ENCODE results near the gene SAA1. TPM values are rescaled to one million over a fixed set of nuclear protein-coding genes. Genes with fewer than 3 reads are reported as not detected.
"Not testable (repeated sequence)": the region's sequence is repeated elsewhere in the genome, so short reads cannot be mapped to it uniquely, and the experiment has no call there.

SAA1 gene
- total RNA-seq, 4 donors from 2014 or later = 2.9 to 25.7 TPM; not detected in 2

DNA sequence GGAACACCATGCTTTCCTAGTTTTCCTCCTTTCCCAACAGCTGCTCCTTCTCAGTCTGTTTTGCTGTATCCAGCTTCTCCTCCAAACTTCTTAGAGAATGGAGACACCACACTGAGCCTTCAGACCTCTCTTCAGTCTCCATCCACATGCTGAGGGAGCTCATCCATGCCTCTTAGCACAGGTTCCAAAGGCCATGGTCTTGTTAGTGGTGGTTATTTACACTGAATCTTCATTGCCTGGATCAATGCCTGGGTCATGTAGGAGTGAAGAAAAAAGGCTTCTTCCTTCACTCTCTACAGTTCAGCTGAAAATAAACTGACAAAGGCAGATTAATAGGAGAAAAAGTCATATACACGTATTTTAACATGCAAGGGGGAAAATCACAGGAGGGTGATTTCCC, 26.4 kb upstream of the SAA1 start:
- no peaks in the 10 kb centered on the region for H3K9me3 ChIP-seq
- intact Hi-C loops (cut with DNase I) = loop anchor here (5.0 kb wide), 1 partner anchor 493 kb away; no protein-coding TSS in a partner anchor
- no peak overlapping the region for H3K27ac ChIP-seq
- 92% methylated on average over 1 of the region's 1 CpG for WGBS, 2 donors
- H3K4me3 ChIP-seq (replicated peaks in 1 of 3) = no peak overlapping the region
- H3K4me1 ChIP-seq = no peaks in the 10 kb centered on the region
- no peak for DNase-seq
- no peaks in the 10 kb centered on the region for H3K36me3 ChIP-seq
- H3K27me3 ChIP-seq = no peaks in the 10 kb centered on the region
- TF ChIP-seq POLR2A (IDR thresholded peaks at IDR 0.05) = no peak
- TF ChIP-seq, protein P1, sequence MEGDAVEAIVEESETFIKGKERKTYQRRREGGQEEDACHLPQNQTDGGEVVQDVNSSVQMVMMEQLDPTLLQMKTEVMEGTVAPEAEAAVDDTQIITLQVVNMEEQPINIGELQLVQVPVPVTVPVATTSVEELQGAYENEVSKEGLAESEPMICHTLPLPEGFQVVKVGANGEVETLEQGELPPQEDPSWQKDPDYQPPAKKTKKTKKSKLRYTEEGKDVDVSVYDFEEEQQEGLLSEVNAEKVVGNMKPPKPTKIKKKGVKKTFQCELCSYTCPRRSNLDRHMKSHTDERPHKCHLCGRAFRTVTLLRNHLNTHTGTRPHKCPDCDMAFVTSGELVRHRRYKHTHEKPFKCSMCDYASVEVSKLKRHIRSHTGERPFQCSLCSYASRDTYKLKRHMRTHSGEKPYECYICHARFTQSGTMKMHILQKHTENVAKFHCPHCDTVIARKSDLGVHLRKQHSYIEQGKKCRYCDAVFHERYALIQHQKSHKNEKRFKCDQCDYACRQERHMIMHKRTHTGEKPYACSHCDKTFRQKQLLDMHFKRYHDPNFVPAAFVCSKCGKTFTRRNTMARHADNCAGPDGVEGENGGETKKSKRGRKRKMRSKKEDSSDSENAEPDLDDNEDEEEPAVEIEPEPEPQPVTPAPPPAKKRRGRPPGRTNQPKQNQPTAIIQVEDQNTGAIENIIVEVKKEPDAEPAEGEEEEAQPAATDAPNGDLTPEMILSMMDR (IDR thresholded peaks at IDR 0.05) = no peak

DNA sequence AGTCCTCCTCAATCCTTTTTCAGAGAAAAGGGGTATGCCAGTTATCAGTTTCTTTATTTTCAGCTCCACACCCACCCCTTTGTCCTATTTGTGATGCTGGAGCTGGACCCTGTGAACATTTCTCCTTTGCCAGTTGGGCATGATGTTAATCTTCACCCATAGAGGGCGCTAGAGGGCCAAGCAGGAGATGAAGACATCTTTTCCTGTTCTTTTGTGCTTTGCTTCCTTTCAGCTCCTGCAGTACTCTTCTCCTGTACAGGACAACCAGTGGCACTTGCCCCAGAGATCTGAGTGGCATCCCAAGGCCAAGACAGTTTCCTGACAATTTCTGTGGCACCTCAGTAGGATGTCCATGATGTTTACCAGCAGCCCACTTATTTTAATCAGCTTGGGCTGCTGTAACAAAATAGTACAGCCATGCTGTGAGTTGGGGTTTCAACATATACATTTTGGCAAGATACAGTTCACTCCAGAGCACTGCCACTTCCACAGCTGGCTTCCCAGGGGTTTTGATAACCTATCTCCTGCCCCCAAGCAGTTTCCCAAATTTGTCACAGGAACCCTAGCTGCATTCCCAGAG, 22.2 kb upstream of the SAA1 start:
- Histone ChIP-seq H3K27ac (no peak overlapping the region), H3K27me3 (no peaks in the 10 kb centered on the region), H3K4me3 (replicated peaks in 1 of 3) (no peak overlapping the region), H3K9me3 (no peaks in the 10 kb centered on the region), H3K4me1 (no peaks in the 10 kb centered on the region), H3K36me3 (no peaks in the 10 kb centered on the region)
- intact Hi-C loops (cut with DNase I) = loop anchor here (5.0 kb wide), 1 partner anchor 488 kb away; no protein-coding TSS in a partner anchor
- DNase-seq = peak; percentile 13 to 27
- TF ChIP-seq, protein P1 (IDR thresholded peaks at IDR 0.05) = peak in 5 of 6 experiments; percentile 30 to 67 (median 51)
- TF ChIP-seq POLR2A (IDR thresholded peaks at IDR 0.05) = no peak
- WGBS, 2 donors = 0% methylated on average over 1 of the region's 1 CpG

DNA sequence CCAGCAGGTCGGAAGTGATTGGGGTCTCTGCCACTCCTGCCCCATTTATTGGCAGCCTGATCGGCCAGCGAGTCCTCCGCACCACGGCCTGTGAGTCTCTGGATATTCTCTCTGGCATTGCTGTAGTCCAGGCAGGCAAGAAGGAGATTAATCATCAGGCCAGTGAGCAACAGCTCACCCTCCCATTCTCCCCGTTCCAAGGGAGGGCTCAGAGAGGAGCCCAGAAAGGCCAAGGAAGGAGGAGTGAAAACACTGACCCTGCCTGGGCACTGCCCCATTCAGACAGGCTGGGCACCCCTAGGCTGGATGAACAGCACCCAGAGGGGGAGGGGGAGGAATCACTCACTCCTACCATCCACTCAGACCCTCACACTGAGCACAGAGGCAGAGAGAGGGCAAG, 20.7 kb upstream of the SAA1 start:
- 62 to 63% methylated on average over 6 of the region's 6 CpGs for WGBS, 2 donors
- no peaks in the 10 kb centered on the region for H3K9me3 ChIP-seq
- no peak for DNase-seq
- no peak overlapping the region for H3K27ac ChIP-seq
- intact Hi-C loops (cut with DNase I) = no loop called here
- H3K4me1 ChIP-seq = no peaks in the 10 kb centered on the region
- TF ChIP-seq, protein P1 (IDR thresholded peaks at IDR 0.05) = no peak
- no peak for TF ChIP-seq POLR2A (IDR thresholded peaks at IDR 0.05)
- no peaks in the 10 kb centered on the region for H3K36me3 ChIP-seq
- H3K27me3 ChIP-seq = no peaks in the 10 kb centered on the region
- H3K4me3 ChIP-seq (replicated peaks in 1 of 3) = no peak overlapping the region

DNA sequence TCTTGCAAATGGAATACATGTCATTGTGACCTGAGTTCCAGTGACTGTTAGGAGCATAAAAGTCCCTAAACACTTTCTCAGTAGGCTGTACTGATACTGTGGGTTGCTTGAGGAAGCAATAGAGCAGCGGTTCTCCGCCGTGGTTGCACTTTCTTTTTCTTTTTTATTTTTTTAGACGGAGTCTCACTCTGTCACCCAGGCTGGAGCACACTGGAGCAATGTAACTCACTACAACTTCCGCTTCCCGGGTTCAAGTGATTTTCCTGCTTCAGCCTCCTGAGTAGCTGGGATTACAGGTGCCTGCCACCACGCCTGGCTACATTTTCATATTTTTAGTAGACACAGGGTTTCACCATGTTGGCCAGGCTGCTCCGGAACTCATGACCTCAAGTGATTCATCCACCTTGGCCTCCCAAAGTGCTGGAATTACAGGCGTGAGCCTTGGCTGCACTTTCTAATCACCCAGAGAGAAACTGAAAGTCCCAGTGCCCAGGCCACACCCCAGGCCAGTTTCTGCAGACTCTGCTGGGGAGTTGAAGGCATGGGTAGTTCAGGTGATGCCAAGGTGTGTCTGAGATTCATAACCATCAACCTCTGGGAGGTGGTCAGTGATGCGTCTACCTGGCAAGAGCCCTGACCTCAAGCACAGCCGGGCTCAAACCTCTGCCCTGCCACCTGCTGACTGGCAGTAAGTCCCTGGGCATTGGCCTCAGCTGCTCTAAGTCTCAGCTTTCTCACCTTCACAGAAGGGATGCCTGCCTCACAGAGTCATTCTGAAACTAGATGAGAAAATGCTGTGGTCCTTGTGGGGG, 19.5 kb upstream of the SAA1 start:
- not testable (repeated sequence) for H3K9me3 ChIP-seq

DNA sequence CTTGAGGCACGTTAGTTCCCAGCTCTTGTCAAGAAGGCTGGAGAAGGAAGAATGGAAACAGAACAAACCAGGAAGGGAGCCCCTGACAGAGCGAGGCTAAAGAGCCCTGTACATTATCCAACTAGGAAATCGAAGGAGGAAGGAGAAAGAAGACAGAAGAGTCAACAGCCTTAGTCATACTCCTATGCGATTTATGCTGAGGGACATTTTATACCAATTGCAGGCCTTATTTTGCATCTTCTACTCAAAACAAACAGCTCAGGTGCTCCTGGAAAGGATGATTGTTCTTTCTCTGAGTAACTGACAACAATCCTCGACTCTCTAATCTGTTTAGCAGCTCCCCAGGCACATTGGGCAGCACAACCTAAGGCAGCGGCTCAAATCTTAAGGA, 18.9 kb upstream of the SAA1 start:
- H3K27ac ChIP-seq; H3K27me3 ChIP-seq; H3K4me3 ChIP-seq (replicated peaks in 1 of 3); H3K36me3 ChIP-seq; H3K9me3 ChIP-seq; H3K4me1 ChIP-seq; DNase-seq; intact Hi-C loops (cut with DNase I): not testable (repeated sequence)
- 59 to 68% methylated on average over 2 to 4 of the region's 6 CpGs for WGBS, 2 donors

More for the DNA sequence above, 19.5 kb upstream of the SAA1 start:
- DNase-seq; H3K36me3 ChIP-seq; H3K27ac ChIP-seq; intact Hi-C loops (cut with DNase I); H3K27me3 ChIP-seq; H3K4me3 ChIP-seq (replicated peaks in 1 of 3); H3K4me1 ChIP-seq: not testable (repeated sequence)
- WGBS, 2 donors = 76 to 80% methylated on average over 8 to 9 of the region's 11 CpGs

DNA sequence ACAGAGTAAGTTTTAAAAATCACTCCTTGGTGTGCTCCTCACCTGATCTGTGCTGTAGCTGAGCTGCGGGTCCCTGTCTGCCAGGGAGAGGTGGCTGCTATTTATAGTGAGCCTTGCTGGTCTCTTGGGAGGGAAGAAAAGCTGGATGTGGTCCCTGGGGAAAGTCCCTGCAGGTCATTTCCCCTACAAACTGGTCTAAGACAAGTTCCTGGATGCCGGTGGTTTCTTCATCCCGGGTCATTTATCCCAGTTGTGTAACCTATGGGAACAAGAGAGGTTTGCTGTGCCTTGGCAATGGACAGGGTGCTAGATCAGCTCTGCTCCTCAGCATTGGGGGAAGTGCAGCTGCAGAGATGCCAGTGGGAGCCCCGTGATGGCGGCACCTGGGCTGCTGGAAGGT, 17.5 kb upstream of the SAA1 start, which contains the start of gene SAA2:
Gene SAA2 (minus strand): TSS at position 108 of the 400 bp plus-strand sequence. CDS start 657 bp downstream, outside the sequence.
- no peak for DNase-seq
- H3K27me3 ChIP-seq = no peaks in the 10 kb centered on the region
- H3K4me3 ChIP-seq (replicated peaks in 1 of 3) = no peak within 1 kb of the TSS
- no peaks in the 10 kb centered on the region for H3K9me3 ChIP-seq
- H3K4me1 ChIP-seq = no peaks in the 10 kb centered on the region
- intact Hi-C loops (cut with DNase I) = no loop called here
- no peak for TF ChIP-seq POLR2A (IDR thresholded peaks at IDR 0.05)
- TF ChIP-seq, protein P1 (IDR thresholded peaks at IDR 0.05) = no peak
- H3K36me3 ChIP-seq = no peaks in the 10 kb centered on the region
- WGBS, 2 donors = 68 to 93% methylated on average over 5 of the region's 5 CpGs
- H3K27ac ChIP-seq = no peak within 1 kb of the TSS
